DMS 273 (cell line): ENCODE data around the gene OR2T33.
"Not testable (repeated sequence)": the region's sequence is repeated elsewhere in the genome, so short reads cannot be mapped to it uniquely, and the experiment has no call there.

ENCODE experiments used
- DNase-seq: peaks from one replicate; lab custom pipeline; 2025; ENCODE audit not compliant: unreplicated experiment; lab: John Stamatoyannopoulos, UW

The OR2T33 gene, protein sequence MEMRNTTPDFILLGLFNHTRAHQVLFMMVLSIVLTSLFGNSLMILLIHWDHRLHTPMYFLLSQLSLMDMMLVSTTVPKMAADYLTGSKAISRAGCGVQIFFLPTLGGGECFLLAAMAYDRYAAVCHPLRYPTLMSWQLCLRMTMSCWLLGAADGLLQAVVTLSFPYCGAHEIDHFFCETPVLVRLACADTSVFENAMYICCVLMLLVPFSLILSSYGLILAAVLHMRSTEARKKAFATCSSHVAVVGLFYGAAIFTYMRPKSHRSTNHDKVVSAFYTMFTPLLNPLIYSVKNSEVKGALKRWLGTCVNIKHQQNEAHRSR

DNA sequence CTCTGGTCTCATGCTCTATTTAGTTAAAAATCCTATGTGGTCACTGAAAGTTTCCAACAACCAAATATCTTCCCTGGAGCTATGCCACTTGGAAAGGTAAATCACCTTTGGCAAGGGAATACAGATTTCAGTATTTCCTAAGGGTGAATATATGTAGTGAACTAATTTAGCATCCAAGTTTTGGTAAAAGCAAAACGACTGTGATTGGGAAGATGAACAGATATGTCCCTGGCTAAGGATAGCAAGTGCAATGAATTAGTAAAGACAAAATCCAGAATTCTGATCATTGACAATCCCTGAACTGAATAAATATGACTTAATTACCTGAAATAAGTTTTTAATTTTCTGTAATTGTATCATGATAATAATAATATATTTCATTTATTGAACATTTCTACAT is at the start of gene OR2T33:
TSS of gene OR2T33 (minus strand) at position 101 of the 400 bp plus-strand sequence. CDS start 4,162 bp downstream, outside the sequence.
- DNase-seq = no peak

DNA sequence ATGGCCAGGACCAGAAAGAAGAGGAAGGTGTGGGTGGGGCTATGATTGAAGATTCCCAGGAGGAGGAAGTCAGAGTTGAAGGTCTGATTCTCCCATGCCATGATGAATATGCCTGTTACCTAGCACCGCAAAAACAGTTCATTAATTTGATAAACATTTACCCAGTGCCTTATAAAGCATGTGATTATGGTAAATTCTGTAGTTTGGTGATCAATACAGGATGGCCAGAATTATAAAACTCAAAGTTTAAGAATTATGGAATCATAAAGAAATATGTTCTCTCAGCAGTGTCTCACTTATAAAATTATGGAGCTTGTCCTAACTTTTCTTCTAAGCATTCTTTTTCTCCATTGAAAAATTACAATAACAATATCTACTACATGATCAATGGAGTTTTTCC is 46.7 kb upstream of the OR2T33 start, which contains the start of gene OR2M7:
TSS of gene OR2M7 (minus strand) at position 101 of the 400 bp plus-strand sequence. CDS start at position 101, 0 bp downstream.
- DNase-seq = no peak

DNA sequence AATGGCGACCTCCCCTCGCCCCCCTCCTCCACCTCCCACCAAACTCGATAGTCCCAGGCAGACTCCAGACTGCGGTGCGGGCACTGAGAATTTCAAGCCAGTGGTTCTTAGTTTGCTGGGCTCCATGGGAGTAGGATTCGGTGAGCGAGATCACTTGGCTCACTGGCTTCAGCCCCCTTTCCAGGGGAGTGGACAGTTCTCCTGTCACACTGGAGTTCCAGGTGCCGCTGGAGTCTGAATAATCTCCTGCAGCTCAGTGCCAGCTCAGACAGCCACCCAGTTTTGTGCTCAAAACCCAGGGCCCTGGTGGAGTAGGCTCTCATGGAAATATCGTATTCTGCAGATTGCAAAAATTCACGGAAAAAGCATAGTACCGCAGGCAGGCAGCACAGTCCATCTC is 39.0 kb upstream of the OR2T33 start:
- no peak for DNase-seq

DNA sequence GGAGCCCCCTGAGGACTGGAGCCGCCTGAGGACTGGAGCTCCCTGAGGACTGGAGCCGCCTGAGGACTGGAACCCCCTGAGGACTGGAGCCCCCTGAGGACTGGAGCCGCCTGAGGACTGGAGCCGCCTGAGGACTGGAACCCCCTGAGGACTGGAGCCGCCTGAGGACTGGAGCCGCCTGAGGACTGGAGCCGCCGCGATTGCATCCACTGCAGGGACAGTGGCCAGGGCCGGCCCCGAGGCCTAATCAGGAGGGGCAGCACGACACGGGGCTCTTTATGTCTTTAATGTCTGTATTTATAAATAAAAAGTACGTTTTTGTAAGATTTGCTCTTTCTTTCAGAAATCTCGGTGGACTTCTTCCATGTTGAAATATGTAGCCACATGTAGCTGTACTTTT is 29.0 kb upstream of the OR2T33 start:
- DNase-seq = not testable (repeated sequence)

DNA sequence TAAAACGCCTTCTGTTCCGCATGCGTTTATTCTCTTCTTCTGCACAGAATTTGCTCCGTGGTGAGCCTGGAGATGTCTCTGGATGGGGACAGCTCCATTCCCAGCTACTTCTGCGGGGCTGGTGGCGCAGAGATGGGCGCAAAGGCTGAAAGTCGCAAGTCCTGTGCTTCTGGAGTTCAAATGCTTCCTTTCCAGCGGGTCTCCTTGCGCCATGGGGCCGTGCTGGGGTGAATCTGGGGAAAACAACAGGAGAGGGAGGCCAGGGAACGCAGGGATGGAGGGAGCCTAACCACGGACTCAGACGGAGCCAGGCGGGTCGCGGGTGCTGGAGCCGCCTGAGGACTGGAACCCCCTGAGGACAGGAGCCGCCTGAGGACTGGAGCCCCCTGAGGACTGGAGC is 28.3 kb upstream of the OR2T33 start:
- DNase-seq = no peak

DNA sequence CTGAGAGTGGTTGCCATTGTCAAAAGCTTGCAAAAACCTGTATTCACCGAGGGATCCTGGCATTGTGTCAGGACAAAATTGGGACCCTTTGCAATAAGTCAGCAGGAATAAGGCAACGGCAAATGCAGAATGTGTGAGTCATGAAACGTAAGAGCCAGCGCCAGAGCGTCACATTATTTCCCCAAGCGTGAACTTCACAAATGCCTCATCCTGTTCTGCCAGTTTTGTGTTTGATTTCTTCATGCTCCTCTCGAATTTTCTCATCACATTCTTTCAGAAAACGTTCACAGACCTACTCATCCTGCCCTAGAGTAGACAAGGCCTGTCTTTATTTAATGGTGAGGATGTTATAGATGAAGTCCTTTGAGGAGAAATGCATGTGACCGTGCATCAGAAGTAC is 27.9 kb upstream of the OR2T33 start:
- DNase-seq = not testable (repeated sequence)

DNA sequence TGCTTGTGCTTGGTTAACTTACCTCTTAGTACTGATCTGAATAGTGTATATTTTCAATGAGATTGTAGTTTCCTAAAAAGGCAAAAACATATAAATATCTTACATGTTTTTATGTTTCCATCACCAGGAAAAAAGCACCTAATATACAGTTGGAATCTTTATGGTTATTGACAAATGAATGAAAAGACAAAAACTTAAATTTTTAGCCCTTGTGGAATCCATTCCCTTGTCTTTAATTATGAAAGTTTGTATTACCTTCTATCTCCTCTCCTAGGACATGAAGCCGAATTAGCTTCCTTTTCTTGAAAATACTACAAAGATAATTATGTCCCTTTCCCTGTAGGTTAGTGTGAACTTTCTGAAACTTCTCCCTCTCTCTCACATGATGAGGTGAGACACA is 25.5 kb upstream of the OR2T33 start, which contains the start of gene OR2T12:
TSS of gene OR2T12 (minus strand) at position 101 of the 400 bp plus-strand sequence. CDS start 7,846 bp downstream, outside the sequence.
- DNase-seq = no peak

DNA sequence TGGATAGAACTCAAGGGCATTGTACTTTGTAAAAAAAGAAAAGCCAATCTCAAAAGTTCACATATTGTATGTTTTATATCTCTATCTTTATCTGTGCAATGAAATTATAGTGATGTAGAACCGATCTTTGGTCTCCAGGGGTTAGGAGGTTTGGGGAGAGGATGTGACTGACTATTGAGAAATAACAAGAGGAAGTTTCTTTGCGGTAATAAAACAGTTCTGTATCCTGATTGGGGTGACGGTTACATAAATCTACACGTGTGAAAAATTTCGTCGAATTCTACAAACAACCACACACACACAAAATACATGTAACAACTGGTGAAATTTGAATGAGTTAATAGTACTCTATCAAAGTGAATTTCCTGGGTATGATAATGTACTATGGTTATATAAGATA is 10.6 kb upstream of the OR2T33 start:
- DNase-seq = no peak

DNA sequence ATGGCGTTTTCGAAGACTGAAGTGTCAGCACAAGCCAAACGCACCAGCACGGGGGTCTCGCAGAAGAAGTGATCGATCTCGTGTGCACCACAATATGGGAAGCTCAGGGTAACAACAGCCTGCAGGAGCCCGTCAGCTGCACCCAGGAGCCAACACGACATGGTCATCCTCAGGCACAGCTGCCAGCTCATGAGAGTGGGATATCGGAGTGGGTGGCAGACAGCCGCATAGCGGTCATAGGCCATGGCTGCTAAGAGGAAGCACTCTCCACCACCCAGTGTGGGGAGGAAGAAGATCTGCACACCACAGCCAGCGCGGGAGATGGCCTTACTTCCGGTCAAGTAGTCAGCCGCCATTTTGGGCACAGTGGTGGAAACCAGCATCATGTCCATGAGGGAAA is 4.6 kb downstream of the OR2T33 start:
- not testable (repeated sequence) for DNase-seq

DNA sequence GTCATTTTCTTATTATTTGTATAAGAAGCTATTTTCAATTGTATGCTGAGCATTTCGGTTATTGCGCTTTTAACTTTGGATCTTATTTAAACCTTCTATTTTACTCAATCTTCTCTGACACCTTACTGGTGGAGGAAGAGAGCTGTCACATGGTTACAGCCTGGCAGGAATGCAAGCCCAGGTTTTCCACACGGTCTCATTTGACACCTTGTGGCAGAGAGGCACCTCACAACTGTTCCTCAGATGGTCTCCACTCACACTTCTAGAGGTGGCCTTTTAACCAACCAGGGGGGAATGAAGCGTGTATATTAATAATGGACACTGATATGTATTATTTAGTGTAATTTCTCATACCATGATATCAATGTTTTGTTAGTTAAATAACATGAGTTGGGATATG is 9.6 kb downstream of the OR2T33 start:
- DNase-seq = no peak

DNA sequence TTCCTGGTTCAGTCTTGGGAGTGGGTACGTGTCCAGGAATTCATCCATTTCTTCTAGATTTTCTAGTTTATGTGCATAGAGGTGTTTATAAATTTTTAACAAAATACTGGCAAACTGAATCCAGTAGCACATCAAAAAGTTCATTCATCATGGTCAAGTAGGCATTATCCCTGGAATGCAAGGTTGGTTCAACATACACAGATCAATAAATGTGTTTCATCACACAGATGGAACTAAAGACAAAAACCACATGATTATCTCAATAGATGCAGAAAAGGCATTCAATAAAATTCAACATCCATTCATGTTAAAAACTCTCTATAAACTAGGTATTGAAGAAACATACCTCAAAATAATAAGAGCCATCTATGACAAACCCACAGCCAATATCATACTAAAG is 18.5 kb downstream of the OR2T33 start:
- DNase-seq = not testable (repeated sequence)

DNA sequence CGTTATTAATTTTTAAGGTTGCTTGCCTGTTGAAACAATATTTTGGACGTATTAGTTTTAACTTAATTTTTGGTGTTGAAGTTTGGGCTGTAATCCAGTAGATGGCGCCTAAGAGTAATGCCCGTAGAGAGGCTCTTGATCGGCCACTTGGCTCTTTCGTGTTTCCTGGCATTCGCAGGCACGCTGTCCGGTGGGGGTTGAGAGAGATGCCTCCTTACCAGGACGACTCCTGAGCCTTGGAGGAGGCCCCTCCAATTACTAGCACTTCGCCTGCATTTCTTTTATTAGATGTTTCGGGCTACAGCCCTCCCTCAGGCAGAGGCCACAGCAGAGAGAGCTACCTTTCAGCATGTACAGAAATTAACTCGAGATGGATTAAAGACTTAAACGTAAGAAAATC is 34.6 kb downstream of the OR2T33 start:
- DNase-seq = peak; percentile 69

DNA sequence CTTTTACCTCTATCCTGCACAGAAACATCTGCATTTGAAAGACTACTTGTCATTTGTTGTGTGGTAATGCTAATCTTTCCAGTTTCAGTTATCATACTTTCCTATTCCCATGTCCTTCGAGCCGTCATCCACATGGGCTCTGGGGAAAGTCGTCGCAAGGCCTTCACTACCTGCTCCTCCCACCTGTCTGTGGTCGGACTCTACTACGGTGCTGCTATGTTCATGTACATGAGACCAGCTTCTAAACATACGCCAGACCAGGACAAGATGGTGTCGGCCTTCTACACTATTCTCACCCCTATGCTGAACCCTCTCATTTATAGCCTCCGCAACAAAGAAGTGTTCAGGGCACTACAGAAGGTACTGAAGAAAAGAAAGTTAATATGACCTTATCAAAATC is 38.3 kb downstream of the OR2T33 start:
- DNase-seq = no peak

DNA sequence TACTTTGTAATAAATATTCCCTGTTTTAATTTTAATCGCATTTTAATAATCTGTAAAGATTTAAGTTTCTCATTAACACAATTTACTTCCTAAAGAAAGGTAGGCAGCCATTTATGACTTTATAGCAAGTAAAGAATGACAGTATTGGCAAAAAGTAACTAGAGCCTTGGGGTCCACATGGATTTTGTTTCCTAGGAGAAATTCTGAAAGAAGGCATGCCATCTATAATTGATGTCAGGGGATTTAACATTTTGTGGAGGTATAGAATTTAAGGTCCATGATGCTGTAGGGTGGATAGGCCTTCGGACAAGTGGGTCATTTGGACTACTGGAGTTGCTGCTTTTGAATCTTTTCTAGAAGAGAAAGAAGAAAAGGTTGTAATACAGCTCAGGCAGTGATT is 46.7 kb downstream of the OR2T33 start, which contains the start of gene OR2M4:
TSS of gene OR2M4 (plus strand) at position 301 of the 400 bp plus-strand sequence. CDS start 7,512 bp downstream, outside the sequence.
- DNase-seq = no peak

DNA sequence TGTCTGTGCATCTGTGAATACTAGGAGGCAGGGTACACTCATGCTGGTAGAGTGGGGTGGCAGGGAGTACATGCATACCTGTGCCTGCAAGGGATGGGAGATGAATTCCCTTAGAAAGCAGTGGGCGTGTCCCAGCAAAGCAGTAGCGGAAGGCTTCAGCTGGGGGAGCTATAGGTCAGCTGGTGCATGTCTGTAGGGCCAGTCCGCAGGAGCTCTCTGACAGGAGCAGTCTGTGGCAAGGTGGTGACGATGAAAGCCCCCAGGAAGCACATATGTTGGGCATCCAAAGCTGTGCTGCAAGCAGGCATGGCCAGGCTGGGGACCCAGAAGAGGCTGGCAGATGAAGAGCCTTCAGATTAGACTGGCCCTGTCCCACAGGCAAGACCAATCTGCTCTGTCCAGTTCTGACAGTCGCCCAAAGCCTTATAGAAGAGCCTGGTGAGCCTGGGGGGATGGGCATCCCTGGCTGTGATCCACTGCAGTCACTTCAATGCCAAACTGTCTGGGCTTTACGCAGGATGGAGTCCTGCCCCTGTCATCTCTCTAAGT is 48.3 kb downstream of the OR2T33 start:
- DNase-seq = no peak

DNA sequence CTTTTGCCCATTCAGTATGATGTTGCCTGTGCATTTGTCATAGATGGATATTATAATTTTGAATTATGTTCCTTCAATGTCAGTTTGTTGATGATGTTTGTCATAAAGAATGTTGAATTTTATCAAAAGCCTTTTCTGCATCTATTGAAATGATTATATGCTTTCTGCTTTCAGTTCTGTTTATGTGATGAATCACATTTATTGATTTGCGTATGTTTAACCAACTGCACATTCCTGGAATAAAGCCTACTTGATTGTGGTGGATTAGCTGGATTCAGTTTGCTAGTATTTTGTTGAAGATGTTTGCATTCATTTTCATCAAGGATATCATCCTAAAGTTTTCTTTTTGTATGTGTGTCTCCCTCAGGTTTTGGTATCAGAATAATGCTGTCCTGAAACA is 52.2 kb downstream of the OR2T33 start:
- no peak for DNase-seq
